NCI-H524 treated with DMSO at 0.1 percent for 48 hours (cell line): ENCODE data around the gene NKX3-2.

Source experiments
- DNase-seq: peaks from one replicate; lab custom pipeline; 2025; lab: John Stamatoyannopoulos, UW

Gene NKX3-2

GRCh38 chr4:13498469-13498868 lies 45.8 kb downstream of the NKX3-2 start:
- DNase-seq, result no peak

- DNase-seq, result no peak
Observed at GRCh38 chr4:13496605-13497004, 47.7 kb downstream of the NKX3-2 start.

- no peak for DNase-seq
Observed at GRCh38 chr4:13495753-13496152, 48.6 kb downstream of the NKX3-2 start.

- DNase-seq, result no peak
Observed at GRCh38 chr4:13493793-13494192, 50.5 kb downstream of the NKX3-2 start.

GRCh38 chr4:13492747-13493146 lies 51.6 kb downstream of the NKX3-2 start:
- DNase-seq, result peak; percentile 57
